ENCODE data around the gene ZBED5.
"Not testable (repeated sequence)": the region's sequence is repeated elsewhere in the genome, so short reads cannot be mapped to it uniquely, and the experiment has no call there.

ZBED5 gene

DNA sequence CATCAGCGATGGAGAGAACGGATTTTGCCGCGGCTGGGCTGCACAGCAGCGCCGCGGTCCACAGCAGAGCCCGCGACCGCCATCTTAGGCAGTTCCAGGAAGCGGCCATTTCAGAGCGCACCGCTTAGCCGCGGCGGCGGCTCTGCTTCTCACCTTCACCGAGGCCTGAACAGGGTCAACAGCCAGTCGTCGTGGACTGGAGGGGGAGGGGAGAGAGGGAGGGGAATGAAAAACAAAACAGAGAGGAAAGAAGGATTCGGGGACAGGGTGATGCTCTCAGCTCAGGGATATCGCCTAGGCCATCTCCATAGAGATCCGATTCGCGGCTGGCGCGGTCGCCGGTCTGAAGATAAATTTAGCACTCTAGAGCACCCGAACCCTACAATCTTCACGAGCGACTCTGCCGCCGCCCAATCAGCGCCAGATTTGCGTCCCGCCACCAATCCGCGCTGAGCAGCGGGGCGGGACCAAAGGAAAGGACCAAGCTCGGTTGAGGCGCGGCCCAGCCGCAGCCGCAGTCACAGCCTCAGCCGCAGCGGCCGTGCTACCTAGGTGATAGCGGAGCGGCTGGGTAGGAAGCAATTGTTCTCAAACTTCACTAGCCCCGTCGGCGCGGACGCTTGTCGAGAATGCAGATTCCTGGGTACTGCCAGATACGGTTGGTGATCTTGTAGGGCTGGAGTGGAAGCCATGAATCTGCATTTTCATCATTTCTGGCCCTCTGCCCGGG lies at the start of gene ZBED5:
ZBED5 (minus strand) TSS at position 345 of the 730 bp plus-strand sequence. CDS start 3,108 bp downstream, outside the sequence.
- peak; percentile 96 for DNase-seq

DNA sequence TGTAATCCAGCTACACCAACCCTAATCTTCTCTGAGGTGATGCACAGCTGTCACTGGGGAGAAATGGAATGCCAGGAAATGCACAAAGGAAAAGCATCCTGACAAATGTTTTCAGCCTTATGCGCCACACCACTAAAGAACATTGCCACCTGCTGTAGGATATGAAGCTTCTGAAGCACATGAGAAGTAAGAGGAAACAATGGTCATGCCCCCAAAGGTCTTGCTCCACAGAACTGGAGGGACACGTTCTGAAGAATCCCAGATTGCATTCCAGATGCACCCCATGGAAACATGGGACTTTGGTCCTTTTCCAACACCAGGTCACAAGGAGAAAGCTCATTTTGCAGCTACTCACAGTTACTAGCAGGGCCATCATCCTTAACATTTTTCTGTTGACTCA lies 48.7 kb upstream of the ZBED5 start:
- no peak for DNase-seq

DNA sequence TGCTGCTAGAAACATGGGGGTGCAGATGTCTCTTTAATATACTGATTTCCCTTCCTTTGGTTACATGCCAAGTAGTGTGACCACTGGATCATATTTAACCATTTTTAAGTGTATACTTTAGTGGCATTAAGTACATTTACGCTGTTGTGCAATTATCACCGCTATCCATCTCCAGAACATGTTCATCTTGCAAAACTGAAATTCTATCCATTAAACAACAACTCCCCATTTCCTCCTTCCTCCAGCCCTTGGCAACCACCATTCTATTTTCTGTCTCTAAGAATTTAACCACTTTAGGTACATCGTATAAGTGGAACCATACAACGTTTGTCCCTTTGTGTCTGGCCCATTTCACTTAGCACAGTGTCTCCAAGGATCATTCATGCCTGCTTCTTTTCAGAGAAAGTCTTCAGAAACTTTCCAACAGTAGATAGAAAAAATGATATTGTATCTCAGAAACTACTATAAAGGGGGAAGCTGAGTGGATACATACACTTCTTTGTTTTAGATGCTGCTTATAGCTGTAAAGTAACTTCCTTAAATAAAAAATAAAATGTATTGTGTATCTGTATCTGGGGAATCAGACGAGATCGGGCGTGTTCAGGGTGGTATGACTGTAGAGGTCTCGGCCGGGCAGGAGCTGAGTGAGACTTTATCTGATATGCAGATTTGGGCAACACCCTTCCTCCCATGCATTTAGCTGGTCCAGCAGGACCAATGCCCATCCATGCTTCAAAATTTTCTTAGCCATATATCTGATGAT lies 44.6 kb upstream of the ZBED5 start:
- no peak for DNase-seq

DNA sequence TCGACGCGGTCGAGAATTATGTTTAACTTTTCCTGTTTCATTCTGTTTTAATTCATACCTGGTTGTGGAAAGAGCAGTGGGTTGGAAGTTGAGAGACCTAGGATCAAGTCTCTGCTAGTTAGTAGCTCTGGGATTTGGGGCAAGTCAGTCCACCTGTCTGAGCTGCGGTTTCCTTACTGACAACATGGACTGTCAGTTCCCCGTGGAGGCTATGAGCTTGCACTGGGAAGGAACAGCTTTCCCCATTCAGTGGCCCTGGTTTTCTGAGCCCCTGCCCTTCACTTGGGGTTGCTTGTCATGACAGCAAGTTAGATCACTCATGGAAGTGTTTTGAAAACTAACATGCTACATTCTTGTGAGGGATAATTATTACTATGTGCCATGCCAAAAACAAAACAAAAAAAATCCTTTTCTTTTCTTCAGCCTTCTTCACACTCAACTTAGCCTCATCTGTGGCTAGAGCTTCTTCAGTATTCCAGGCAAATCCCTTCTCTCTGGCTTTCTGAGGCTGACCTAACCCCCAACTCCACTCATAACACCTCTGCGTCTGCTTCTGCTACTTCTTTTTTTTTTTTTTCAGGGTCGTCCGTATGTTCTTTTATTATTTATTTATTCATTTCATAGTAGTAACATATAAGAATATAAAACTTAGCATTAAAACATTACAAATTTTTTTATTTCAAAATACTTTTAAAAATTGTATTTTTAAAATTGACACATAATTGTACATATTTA lies 43.0 kb upstream of the ZBED5 start:
- DNase-seq, result no peak

DNA sequence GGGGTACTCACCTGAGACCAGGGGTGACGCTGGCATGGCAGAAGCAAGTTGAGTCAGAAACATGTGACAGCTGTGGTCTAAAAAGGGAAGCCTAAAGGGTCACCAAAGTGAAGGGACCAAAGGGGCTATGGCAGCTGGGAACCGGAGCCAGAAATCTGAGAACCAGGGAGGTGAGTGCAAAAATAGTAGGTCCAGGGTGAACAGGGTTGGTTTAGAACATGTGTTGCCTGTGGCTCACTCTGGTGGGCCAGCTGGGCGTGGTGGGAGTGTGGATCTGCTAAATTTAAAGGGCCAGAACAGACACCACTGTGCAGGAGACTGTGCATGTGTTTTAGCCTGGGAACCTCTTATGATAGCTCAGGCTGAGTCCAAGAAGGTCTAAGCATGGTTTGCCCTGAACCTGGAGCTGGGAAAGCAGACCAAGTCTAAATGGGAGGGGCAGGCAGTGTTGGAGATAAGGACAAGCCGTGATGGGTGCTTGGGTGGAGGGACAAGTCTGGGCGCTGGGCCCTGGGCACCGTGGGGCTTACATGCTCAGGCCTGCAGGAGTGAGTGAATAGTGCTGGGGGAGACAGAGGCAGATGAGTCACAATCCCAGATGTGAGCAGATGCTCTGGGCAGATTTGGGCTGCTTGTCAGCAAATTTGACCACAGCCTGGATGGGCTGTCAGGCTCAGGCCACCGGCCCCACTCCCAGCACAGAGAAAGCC lies 41.4 kb upstream of the ZBED5 start:
- peak; percentile 32 for DNase-seq

DNA sequence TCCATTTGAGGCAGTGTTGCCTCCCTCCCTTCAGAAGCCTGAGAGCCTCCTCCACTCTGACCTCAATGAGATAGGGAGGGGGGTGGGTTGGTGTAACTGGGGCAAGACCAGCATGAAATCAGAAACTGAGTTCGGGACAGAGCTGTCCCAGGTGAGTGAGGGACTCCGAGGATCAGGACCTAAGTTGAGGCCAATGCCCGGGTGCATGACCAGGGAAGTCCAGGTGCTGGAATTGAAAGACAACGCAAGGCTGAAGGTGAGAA lies 40.8 kb upstream of the ZBED5 start:
- DNase-seq, result no peak

DNA sequence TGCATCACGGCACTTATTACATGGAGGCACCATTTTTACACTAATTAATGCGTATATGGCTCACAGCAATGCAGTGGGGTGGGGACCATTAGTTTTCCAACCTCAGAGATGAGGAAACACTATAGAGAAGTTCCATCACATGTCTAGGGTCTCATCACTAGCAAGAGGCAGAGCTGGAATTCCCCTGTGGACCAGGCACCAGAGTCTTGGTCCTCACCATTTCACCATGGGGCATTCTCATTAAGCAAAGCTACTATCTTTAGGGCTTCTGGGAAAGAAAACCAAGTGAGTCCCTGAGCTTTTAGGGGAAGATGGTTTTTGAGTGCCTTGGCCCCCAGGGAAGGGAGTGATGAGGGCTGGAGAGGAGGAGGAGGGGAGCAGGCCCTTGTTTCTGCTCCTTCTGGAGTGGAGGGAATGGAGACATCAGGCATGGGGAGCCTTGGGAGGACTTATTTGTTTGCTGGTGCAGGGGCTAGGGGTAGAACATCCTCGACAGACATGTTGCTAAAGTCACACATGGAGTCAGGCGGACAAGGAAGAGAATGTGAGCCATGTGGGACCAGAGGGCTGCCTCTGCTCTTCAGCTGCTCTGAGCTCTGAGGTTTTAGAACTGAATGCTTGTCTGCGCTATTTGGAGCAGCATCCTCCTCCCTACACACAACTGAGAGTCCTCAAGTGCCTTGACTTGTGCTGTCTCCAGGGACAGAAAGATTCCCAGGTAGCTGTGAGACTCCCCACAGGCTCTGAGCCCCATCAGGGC lies 40.3 kb upstream of the ZBED5 start:
- no peak for DNase-seq

DNA sequence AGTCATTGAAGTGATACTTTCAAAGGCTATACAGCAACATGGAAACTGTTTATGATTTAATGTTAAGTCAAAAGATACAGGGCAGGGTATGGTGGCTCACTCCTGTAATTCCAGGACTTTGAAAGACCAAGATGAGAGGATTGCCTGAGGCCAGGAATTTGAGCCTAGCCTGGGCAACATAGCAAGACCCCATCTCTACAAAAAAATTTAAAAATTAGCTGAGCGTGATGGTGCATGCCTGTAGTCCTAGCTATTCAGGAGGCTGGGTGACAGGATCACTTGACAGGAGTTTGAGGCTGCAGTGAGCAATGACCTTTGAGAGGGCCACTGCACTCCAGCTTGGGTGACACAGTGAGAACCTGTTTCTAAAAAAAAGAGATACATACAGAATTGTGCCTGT lies 39.3 kb upstream of the ZBED5 start:
- no peak for DNase-seq

DNA sequence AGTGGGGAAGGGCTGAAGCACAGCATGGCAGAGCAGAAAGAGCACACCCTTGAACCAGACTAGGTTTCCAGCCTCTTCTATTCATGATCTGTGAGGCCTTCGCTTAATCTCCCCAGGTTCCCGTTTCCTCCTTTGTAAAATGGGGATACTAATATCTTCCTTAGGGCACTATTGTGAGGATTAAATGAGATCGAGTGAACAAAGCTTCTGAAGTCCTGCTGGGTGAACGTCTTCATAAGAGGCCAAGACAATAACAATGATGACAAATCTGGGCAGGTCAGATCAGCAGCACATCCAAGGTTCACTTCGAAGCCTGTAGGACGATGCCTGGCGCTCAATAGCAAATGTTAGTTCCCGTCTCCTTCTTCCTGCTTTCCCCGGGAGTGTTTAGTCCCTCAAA lies 38.6 kb upstream of the ZBED5 start:
- DNase-seq, result no peak

DNA sequence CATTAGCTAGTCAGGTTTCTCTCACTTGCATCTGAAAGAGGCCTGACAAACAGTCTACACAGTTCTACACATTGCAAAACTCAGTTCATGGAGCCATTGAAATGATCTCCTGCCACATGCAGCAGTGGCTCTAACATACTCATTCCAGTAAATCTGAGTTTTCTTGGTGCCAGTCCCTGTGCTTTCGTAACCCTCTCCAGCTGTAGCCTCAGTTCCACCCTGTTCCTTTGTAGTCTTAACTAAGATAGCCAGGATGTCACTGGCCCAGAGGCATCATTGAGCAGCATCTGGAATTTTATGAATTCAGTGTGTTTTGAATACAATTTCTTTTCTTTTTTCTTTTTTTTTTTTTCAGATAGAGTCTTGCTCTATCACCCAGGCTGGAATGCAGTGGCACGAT lies 37.4 kb upstream of the ZBED5 start:
- DNase-seq, result no peak

DNA sequence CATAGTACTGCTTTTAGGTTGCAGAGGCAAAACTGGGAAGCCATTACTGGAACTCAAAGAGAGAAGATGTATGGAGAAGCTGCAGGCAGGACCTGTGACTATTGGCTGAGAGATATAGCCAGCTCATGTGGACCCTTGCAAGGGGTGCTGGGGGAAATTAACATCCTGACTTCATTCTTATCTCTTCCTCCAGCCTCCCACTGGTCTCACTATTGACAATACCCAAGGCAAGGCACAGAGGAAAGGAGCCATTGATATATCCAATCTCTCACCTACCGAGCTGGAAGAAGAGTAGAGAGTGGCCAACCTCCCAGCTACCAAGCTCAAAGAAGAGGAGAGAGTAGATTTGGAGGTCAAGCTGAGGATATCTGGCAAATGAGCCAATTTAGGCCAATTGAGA lies 36.8 kb upstream of the ZBED5 start:
- DNase-seq, result no peak

DNA sequence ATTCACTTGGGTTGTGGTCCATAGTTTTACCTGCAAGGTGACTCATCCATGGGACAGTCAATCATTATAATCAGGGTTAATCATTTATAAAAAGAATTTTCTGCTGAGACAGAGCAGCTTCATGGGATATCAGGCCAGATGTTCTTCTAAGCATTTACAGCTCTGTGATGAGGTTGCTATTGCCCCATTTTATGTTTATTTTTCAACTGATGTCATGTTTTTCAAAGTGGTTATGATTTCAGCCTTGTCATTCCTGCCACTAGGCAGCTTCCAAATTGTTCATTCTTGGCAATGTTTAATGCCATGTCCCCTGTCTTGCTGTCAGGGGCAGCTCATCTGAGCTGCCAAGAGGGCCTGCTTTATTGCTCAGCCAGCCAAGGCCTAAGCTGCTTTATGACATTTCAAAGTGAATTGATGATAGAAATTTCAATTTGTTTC lies 35.9 kb upstream of the ZBED5 start:
- no peak for DNase-seq

DNA sequence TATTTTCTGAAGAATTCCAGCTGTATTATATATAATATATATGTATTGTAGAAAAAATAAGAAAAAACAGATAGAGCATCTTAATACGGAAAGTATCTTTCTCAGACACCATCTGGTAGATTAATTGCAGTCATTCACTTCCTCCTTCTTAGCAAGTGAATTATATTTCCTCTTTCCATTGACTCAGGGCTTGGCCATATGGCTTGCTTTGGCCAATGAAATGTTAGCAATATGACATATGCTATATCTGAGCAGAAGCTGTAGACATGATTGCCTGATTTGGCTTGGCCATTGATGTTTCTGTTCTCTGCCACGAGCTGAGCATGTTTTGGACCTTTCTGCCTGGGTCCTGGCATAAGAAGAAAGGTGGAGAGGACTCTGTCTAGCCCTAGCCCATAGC lies 34.4 kb upstream of the ZBED5 start:
- no peak for DNase-seq

DNA sequence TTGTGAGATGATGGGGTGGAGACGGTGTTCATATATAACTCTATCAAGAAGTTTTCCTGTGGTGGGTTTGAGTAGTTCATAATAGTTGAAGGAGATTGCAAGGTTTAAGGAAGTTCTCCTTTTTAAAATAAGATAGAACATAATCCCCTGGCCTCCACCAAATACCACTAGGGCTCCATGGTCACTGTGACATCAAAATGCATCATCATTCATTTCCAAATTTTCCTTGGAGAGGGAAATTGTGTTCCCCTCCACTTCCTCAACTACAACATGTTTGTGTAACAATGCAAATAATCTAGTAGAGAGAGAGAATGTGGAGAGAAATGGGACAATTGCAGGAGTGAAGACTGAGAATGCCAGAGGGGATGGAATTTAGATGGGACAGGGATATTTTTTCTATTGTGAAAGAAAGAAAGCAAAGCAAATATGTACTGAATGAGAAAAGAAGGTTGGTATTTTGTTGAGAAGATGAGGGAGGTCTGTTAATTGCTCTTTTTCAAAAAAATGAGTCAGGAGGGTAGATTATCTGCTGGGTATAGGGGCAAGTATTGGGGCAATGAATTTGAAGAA lies 33.4 kb upstream of the ZBED5 start:
- DNase-seq, result no peak

DNA sequence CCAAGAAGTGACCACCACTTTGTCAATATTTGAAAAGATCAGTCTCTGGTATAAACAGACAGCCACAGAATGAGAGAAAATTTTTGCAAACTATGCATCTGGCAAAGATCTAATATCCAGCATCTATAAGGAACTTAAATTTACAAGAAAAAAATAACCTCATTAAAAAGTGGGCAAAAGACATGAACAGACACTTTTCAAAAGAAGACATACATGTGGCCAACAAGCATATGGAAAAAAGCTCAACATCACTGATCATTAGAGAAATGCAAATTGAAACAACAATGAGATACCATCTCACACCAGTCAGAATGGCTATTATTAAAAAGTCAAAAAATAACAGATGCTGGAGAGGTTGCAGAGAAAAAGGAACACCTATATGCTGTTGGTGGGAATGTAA lies 32.2 kb upstream of the ZBED5 start:
- not testable (repeated sequence) for DNase-seq

DNA sequence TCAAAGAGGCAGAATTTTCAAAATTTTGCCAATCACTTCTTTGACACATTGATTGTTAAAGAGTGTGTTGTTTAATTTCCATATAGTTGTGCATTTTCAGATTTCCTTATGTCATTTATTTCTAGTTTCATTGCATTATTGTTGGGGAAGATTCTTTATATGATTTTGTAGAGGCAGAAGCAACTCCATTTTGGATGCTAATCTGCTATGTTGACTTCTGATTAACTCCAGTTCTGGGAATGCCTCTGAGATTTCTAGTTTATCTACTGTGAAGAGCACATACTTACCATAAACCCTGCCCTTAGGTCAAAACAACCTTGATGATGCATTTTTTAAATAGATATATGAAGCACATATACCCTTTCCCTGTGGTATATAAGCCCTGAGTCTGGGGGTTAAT lies 29.5 kb upstream of the ZBED5 start:
- DNase-seq, result no peak

DNA sequence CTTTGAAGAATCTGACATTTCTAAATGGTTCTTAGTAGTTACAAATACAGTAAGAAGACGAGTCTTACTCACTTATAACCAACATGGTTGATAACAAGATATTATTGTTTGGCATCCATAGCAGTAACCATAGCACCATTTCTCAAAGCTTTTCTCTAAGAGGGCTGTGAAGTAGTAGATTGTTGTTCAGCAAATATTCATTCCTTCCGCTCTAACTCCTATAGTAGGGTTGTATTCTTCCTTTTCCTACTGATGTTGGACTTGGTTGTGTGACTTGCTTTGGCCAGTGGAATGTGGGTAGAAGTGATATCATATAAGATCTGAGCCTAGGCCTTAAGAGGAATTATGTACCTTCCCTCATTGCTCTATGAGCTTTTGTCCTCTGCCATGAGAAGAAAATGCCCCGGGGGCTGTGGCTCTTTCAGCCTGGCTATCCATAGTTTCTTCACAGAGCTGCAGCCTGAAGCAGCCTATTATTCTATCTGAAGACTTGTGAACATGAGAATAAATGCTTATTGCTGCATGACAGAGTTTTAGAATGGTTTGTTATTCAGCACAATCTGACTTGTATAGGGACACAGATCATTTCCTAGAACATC lies 28.9 kb upstream of the ZBED5 start:
- no peak for DNase-seq

DNA sequence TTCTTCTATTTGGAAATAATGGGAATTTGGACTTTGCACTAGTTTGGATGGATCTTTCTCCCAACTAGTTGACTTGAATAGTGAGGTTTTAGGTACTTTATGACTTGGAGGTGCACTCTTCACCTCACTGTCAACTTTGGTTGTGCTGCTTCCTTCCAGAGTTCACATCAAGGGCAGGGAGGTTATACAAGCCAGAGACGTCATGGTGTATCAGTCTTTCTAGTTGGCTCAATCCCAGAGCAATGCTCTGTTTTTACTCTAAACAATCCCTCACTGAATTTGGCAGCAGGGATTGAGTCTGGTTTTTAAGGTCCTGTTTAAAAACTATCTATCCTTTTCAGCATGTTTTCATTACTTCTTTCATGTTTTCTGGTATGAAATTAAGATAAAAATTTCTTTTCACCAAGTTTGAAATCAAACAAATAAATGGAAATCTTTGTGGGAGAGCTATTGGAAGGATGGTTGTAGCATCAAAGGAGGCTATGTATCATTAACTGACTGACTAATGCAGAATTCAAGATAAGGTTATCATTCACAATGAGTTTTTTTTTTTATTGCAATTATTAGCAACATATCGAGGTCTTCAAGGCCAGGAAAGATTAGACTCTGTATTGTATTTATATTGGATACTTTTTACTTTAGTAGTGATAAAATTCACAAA lies 28.0 kb upstream of the ZBED5 start:
- DNase-seq, result no peak

DNA sequence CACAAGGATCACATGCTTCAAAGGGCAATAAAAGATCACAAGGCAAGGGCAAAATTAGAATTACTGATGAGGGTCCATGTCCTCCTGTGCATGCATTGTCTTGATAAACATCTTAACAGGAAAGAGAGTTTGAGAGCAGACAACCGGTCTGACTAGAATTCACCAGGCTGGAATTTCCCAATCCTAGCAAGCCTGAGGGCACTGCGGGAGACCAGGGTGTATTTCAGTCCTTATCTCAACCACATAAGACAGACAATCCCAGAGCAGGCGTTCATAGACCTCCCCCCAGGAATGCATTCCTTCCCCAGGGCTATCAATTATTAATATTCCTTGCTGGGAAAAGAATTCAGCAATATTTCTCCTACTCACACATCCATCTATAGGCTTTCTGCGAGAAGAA lies 26.4 kb upstream of the ZBED5 start:
- DNase-seq, result not testable (repeated sequence)

DNA sequence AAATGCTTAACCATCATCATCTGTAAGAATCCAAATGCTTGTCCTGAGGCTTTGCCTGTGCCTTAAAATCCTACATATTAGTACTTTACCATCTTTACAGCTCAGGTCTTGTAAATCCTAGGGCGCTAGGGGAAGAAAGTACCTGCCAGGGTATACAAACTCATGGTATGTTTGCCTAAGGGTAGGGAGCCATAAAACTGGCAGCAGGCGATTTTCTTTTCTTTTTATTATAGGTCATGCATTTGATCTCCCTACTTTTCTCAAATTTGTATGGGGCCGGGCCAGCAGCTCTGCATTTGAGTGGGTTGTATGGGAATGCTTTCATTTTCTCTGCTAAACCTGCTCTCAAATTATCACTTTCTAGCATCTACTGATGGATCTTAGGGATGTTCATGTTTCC lies 24.0 kb upstream of the ZBED5 start:
- DNase-seq, result no peak

All from stimulated activated CD4-positive, alpha-beta T cell treated with anti-CD3 and anti-CD28 coated beads, Interleukin-1b, Interleukin-23, amount 100 ng/mL, for 48 hours (primary cell).